H1 (cell line): ENCODE results near the gene PDE3A. TPM values are rescaled to one million over a fixed set of nuclear protein-coding genes. Genes with fewer than 3 reads are reported as not detected.

ENCODE experiments used
- CBX5 ChIP-seq: fragments of 300-800, 300-1000 bp; sonication (generic); IDR thresholded peaks from 2 replicates; pipeline ENCODE4 v1.7.1; 2016; ENCODE audit warnings: antibody characterized with exemption, low read length, low read depth
- JUN ChIP-seq: IDR thresholded peaks from 2 replicates; pipeline ENCODE4 v1.6.1; 2011; ENCODE audit warnings: low read depth, mild to moderate bottlenecking, improper control_type of control experiment, low read length
- KDM1A ChIP-seq: fragments of 200-600, 300-600 bp; sonication (generic); IDR thresholded peaks from 2 replicates; pipeline ENCODE4 v1.7.1; 2016; ENCODE audit warnings: mild to moderate bottlenecking, low read length, borderline replicate concordance
- KDM5A ChIP-seq: fragments of 200-600 bp; IDR thresholded peaks from 2 replicates; pipeline ENCODE4 v1.7.1; 2012; ENCODE audit warnings: mild to moderate bottlenecking, low read length, inconsistent platforms, mixed read lengths
- MAX ChIP-seq: IDR thresholded peaks from 2 replicates; pipeline ENCODE4 v1.6.1; 2012; ENCODE audit warnings: inconsistent platforms
- POLR2AphosphoS5 ChIP-seq: IDR thresholded peaks from 2 replicates; pipeline ENCODE4 v1.6.1; 2011; ENCODE audit warnings: low read depth, low read length
- SP4 ChIP-seq: IDR thresholded peaks from 2 replicates; pipeline ENCODE4 v1.6.1; 2012; ENCODE audit warnings: low read length, inconsistent platforms
- SUZ12 ChIP-seq: fragments of 200-600 bp; sonication (generic); IDR thresholded peaks from 2 replicates; pipeline ENCODE4 v1.6.1; 2012; ENCODE audit warnings: mild to moderate bottlenecking, inconsistent platforms, low read length, moderate library complexity, mixed read lengths
- TEAD4 ChIP-seq: IDR thresholded peaks from 2 replicates; pipeline ENCODE4 v1.6.1; 2012; ENCODE audit warnings: low read depth, low read length, inconsistent platforms, mixed read lengths
- polyA plus RNA-seq, 7 experiments: library from polyadenylated mRNA; depleted of rRNA in 3 of 7; stranded (reverse) in 5 of 7; unstranded in 2 of 7; fragments of >200 nt in 5 of 7; fragments of 200-250 nt in 2 of 7; gene quantifications; 1 replicate in 5 of 7; 2 replicates in 1 of 7; 4 replicates in 1 of 7; pipeline versions ENCODE4 v1.2.1 to v1.2.3, GENCODE V29; 2011 to 2013; ENCODE audit warnings: missing spikeins in 2 of 7, mixed read lengths in 2 of 7
- total RNA-seq: library from RNA; stranded (reverse); fragmentation: NEBNext Ultra II Directional; extraction: Animal tissue kit (Norgen Biotek cat#: 25700); gene quantifications from 2 replicates; pipeline ENCODE4 v1.2.1, GENCODE V29; 2021
- TF ChIP-seq, protein P1 (sequence below): fragments of 300-600 bp; sonication (generic); IDR thresholded peaks from 2 replicates; pipeline ENCODE4 v1.7.1; 2012; ENCODE audit warnings: low read length, moderate library complexity, mild to moderate bottlenecking, inconsistent platforms; ENCODE audit not compliant: insufficient replicate concordance
- TF ChIP-seq, protein P2 (sequence below): IDR thresholded peaks from 2 replicates; pipeline ENCODE4 v1.6.1; 2012; ENCODE audit warnings: low read length, inconsistent platforms

Gene PDE3A
- total and polyA plus RNA-seq, 2 of the 8 experiments (the other 6 are each of a cell fraction or from before 2014, with no cell fraction given), result 1.4 to 3.4 TPM

DNA sequence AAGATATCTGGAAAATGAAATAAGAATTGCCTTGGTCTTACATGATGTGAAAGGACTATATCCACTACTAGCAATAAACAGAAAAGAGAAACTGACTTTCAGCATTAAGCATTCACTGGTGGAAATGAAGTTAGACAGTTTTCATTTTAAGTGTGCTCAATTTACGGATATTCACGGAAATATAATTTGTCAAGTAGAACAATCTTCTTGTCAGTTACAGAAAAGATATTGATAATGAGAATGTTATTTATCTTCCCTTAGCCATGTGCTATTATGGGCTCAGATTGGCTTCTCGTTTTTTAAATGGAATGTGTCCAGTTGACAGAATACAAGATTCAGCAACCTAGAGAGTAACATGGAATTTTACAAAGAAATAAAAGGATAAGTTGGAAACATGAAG, 208.2 kb downstream of the PDE3A start (continued):
- TF ChIP-seq, protein P1, sequence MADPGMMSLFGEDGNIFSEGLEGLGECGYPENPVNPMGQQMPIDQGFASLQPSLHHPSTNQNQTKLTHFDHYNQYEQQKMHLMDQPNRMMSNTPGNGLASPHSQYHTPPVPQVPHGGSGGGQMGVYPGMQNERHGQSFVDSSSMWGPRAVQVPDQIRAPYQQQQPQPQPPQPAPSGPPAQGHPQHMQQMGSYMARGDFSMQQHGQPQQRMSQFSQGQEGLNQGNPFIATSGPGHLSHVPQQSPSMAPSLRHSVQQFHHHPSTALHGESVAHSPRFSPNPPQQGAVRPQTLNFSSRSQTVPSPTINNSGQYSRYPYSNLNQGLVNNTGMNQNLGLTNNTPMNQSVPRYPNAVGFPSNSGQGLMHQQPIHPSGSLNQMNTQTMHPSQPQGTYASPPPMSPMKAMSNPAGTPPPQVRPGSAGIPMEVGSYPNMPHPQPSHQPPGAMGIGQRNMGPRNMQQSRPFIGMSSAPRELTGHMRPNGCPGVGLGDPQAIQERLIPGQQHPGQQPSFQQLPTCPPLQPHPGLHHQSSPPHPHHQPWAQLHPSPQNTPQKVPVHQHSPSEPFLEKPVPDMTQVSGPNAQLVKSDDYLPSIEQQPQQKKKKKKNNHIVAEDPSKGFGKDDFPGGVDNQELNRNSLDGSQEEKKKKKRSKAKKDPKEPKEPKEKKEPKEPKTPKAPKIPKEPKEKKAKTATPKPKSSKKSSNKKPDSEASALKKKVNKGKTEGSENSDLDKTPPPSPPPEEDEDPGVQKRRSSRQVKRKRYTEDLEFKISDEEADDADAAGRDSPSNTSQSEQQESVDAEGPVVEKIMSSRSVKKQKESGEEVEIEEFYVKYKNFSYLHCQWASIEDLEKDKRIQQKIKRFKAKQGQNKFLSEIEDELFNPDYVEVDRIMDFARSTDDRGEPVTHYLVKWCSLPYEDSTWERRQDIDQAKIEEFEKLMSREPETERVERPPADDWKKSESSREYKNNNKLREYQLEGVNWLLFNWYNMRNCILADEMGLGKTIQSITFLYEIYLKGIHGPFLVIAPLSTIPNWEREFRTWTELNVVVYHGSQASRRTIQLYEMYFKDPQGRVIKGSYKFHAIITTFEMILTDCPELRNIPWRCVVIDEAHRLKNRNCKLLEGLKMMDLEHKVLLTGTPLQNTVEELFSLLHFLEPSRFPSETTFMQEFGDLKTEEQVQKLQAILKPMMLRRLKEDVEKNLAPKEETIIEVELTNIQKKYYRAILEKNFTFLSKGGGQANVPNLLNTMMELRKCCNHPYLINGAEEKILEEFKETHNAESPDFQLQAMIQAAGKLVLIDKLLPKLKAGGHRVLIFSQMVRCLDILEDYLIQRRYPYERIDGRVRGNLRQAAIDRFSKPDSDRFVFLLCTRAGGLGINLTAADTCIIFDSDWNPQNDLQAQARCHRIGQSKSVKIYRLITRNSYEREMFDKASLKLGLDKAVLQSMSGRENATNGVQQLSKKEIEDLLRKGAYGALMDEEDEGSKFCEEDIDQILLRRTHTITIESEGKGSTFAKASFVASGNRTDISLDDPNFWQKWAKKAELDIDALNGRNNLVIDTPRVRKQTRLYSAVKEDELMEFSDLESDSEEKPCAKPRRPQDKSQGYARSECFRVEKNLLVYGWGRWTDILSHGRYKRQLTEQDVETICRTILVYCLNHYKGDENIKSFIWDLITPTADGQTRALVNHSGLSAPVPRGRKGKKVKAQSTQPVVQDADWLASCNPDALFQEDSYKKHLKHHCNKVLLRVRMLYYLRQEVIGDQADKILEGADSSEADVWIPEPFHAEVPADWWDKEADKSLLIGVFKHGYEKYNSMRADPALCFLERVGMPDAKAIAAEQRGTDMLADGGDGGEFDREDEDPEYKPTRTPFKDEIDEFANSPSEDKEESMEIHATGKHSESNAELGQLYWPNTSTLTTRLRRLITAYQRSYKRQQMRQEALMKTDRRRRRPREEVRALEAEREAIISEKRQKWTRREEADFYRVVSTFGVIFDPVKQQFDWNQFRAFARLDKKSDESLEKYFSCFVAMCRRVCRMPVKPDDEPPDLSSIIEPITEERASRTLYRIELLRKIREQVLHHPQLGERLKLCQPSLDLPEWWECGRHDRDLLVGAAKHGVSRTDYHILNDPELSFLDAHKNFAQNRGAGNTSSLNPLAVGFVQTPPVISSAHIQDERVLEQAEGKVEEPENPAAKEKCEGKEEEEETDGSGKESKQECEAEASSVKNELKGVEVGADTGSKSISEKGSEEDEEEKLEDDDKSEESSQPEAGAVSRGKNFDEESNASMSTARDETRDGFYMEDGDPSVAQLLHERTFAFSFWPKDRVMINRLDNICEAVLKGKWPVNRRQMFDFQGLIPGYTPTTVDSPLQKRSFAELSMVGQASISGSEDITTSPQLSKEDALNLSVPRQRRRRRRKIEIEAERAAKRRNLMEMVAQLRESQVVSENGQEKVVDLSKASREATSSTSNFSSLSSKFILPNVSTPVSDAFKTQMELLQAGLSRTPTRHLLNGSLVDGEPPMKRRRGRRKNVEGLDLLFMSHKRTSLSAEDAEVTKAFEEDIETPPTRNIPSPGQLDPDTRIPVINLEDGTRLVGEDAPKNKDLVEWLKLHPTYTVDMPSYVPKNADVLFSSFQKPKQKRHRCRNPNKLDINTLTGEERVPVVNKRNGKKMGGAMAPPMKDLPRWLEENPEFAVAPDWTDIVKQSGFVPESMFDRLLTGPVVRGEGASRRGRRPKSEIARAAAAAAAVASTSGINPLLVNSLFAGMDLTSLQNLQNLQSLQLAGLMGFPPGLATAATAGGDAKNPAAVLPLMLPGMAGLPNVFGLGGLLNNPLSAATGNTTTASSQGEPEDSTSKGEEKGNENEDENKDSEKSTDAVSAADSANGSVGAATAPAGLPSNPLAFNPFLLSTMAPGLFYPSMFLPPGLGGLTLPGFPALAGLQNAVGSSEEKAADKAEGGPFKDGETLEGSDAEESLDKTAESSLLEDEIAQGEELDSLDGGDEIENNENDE, result no peak
- no peak for TF ChIP-seq JUN
- TF ChIP-seq, protein P2, sequence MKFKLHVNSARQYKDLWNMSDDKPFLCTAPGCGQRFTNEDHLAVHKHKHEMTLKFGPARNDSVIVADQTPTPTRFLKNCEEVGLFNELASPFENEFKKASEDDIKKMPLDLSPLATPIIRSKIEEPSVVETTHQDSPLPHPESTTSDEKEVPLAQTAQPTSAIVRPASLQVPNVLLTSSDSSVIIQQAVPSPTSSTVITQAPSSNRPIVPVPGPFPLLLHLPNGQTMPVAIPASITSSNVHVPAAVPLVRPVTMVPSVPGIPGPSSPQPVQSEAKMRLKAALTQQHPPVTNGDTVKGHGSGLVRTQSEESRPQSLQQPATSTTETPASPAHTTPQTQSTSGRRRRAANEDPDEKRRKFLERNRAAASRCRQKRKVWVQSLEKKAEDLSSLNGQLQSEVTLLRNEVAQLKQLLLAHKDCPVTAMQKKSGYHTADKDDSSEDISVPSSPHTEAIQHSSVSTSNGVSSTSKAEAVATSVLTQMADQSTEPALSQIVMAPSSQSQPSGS, result no peak
- TF ChIP-seq SUZ12, result no peak
- no peak for TF ChIP-seq KDM1A
- no peak for TF ChIP-seq CBX5
- TF ChIP-seq SP4, result no peak
- TF ChIP-seq MAX, result no peak
- no peak for TF ChIP-seq KDM5A
- TF ChIP-seq POLR2AphosphoS5, result no peak
- TF ChIP-seq TEAD4, result no peak
